Nephron (organoid): Measurements from ENCODE around the gene SCN2B.

ENCODE experiments used
- H3K27ac Mint-ChIP-seq, 3 experiments: 2 replicates each; pipeline ENCODE4 v1.8.0; 2020; ENCODE audit warnings: mixed read lengths in 3 of 3, mild to moderate bottlenecking in 2 of 3, moderate library complexity in 1 of 3
- H3K27me3 Mint-ChIP-seq: 2 replicates; pipeline ENCODE4 v1.8.0; 2021; ENCODE audit warnings: low read depth, mild to moderate bottlenecking, moderate library complexity, mixed read lengths
- H3K36me3 Mint-ChIP-seq: 2 replicates; pipeline ENCODE4 v1.8.0; 2020; ENCODE audit warnings: low read depth, mixed read lengths
- H3K4me1 Mint-ChIP-seq: 2 replicates; pipeline ENCODE4 v1.8.0; 2020; ENCODE audit warnings: mixed read lengths
- H3K4me3 Mint-ChIP-seq, 3 experiments: 2 replicates each; pipeline ENCODE4 v1.8.0; 2020; ENCODE audit warnings: mild to moderate bottlenecking in 3 of 3, mixed read lengths in 3 of 3, moderate library complexity in 2 of 3
- H3K9me3 Mint-ChIP-seq: 2 replicates; pipeline ENCODE4 v1.8.0; 2020; ENCODE audit warnings: mixed read lengths
- TF ChIP-seq, protein P1 (sequence below), 3 experiments: fragments of 200-600 bp; sonication (generic); IDR thresholded peaks; one replicate each; pipeline ENCODE4 v1.5.0; 2021; ENCODE audit warnings: antibody characterized with exemption in 3 of 3; ENCODE audit not compliant: unreplicated experiment in 3 of 3

SCN2B gene

GRCh38 chr11:118156531-118157185 lies 19.8 kb downstream of the SCN2B start:
- TF ChIP-seq, protein P1, sequence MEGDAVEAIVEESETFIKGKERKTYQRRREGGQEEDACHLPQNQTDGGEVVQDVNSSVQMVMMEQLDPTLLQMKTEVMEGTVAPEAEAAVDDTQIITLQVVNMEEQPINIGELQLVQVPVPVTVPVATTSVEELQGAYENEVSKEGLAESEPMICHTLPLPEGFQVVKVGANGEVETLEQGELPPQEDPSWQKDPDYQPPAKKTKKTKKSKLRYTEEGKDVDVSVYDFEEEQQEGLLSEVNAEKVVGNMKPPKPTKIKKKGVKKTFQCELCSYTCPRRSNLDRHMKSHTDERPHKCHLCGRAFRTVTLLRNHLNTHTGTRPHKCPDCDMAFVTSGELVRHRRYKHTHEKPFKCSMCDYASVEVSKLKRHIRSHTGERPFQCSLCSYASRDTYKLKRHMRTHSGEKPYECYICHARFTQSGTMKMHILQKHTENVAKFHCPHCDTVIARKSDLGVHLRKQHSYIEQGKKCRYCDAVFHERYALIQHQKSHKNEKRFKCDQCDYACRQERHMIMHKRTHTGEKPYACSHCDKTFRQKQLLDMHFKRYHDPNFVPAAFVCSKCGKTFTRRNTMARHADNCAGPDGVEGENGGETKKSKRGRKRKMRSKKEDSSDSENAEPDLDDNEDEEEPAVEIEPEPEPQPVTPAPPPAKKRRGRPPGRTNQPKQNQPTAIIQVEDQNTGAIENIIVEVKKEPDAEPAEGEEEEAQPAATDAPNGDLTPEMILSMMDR (IDR thresholded peaks at IDR 0.05; ENCODE audit: unreplicated experiment in 3 of 3) = no peak
- no peak overlapping the region for H3K27ac Mint-ChIP-seq
- H3K4me3 Mint-ChIP-seq = peak overlapping the region in 2 of 3 experiments; percentile 42 to 53
- peaks cover 97% of the 10 kb centered on the region for H3K27me3 Mint-ChIP-seq
- no peaks in the 10 kb centered on the region for H3K36me3 Mint-ChIP-seq
- H3K9me3 Mint-ChIP-seq = no peaks in the 10 kb centered on the region
- peaks cover 14% of the 10 kb centered on the region for H3K4me1 Mint-ChIP-seq

GRCh38 chr11:118155776-118156530 lies 20.5 kb downstream of the SCN2B start:
- H3K27ac Mint-ChIP-seq = peak overlapping the region in 1 of 3 experiments; percentile 60
- H3K4me1 Mint-ChIP-seq = peaks cover 20% of the 10 kb centered on the region
- H3K4me3 Mint-ChIP-seq = peak overlapping the region in 2 of 3 experiments; percentile 21 to 32
- H3K9me3 Mint-ChIP-seq = no peaks in the 10 kb centered on the region
- peaks cover 97% of the 10 kb centered on the region for H3K27me3 Mint-ChIP-seq
- H3K36me3 Mint-ChIP-seq = no peaks in the 10 kb centered on the region
- TF ChIP-seq, protein P1 (IDR thresholded peaks at IDR 0.05; ENCODE audit: unreplicated experiment in 3 of 3) = no peak

DNA sequence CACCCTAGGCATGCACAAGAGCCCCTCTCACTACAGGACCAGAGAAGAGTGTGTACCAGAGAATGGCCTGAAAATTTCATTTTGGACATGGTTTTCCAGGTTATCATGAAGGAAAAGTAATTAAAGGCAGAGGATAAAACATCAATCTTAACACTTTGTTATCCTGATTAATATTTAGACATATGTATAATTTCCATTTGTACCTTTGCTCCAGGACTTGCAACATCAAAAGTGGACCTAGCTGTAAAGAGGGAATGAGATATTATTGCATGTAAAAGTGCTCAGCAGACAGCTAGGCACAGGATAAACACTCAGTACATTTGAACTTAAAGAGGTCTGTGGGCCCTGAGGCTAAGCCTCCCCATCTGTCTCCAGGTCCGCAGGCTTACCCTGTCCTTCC lies 21.8 kb downstream of the SCN2B start:
- TF ChIP-seq, protein P1 (IDR thresholded peaks at IDR 0.05; ENCODE audit: unreplicated experiment in 3 of 3) = no peak
- Mint-ChIP-seq H3K9me3 (no peaks in the 10 kb centered on the region), H3K4me3 (peak overlapping the region; percentile 80 to 84 (median 82)), H3K27me3 (peaks cover 99% of the 10 kb centered on the region), H3K36me3 (no peaks in the 10 kb centered on the region), H3K27ac (no peak overlapping the region), H3K4me1 (peaks cover 20% of the 10 kb centered on the region)

DNA sequence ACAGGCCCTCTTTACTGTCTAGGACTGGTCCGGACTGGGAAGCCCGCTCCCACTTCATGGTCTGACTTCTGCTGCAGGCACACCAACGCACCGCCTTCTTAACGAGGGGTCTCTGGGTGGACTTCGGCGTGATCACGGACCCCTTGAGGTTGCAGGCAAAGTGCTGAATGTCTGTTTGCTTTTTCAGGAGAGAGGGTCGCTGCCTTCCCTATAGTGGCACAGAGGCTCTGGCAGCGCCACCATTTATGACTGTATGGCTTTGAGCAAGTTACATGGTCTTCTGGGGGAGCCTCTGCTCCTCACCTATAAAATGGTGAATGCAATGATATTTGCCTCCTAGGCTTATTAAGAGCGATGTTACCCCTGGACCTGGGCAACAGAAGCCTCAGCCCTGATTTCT lies 22.5 kb downstream of the SCN2B start:
- H3K27ac Mint-ChIP-seq = no peak overlapping the region
- peaks cover 22% of the 10 kb centered on the region for H3K4me1 Mint-ChIP-seq
- H3K9me3 Mint-ChIP-seq = no peaks in the 10 kb centered on the region
- TF ChIP-seq, protein P1 (IDR thresholded peaks at IDR 0.05; ENCODE audit: unreplicated experiment in 3 of 3) = no peak
- no peaks in the 10 kb centered on the region for H3K36me3 Mint-ChIP-seq
- peak overlapping the region; percentile 80 to 84 (median 82) for H3K4me3 Mint-ChIP-seq
- peaks cover 97% of the 10 kb centered on the region for H3K27me3 Mint-ChIP-seq

- no peak overlapping the region for H3K27ac Mint-ChIP-seq
- no peaks in the 10 kb centered on the region for H3K9me3 Mint-ChIP-seq
- peak overlapping the region; percentile 80 to 84 (median 82) for H3K4me3 Mint-ChIP-seq
- TF ChIP-seq, protein P1 (IDR thresholded peaks at IDR 0.05; ENCODE audit: unreplicated experiment in 3 of 3) = no peak
- H3K27me3 Mint-ChIP-seq = peaks cover 97% of the 10 kb centered on the region
- H3K4me1 Mint-ChIP-seq = peaks cover 26% of the 10 kb centered on the region
- no peaks in the 10 kb centered on the region for H3K36me3 Mint-ChIP-seq
Observed at GRCh38 chr11:118153516-118153915, 22.9 kb downstream of the SCN2B start.
